GM12865 (cell line): ENCODE data around the gene MLF2.

Source experiments
- DNase-seq: peaks from one replicate; pipeline ENCODE4 v3.0.0; 2010; ENCODE audit warnings: low read depth
- H3K4me3 ChIP-seq: 2 replicates; pipeline ENCODE4 v1.5.1; 2011; ENCODE audit warnings: mild to moderate bottlenecking, low read depth, low read length, control low read depth
- CTCF ChIP-seq: IDR thresholded peaks from 2 replicates; pipeline ENCODE4 v1.5.1; 2011; ENCODE audit warnings: low read length, control low read depth, low read depth, inconsistent platforms; ENCODE audit not compliant: insufficient read depth; ENCODE audit errors: missing control alignments

MLF2 gene

GRCh38 chr12:6783828-6784227 is 30.9 kb upstream of the MLF2 start:
- TF ChIP-seq CTCF, result no peak
- DNase-seq, result no peak

GRCh38 chr12:6782850-6783566 is 30.1 kb upstream of the MLF2 start:
- TF ChIP-seq CTCF, result no peak
- no peak overlapping the region for H3K4me3 ChIP-seq
- no peak for DNase-seq

More at GRCh38 chr12:6783828-6784227, 30.9 kb upstream of the MLF2 start:
- H3K4me3 ChIP-seq, result no peak overlapping the region

- no peak for TF ChIP-seq CTCF
- no peak for DNase-seq
- no peak overlapping the region for H3K4me3 ChIP-seq
Observed at GRCh38 chr12:6782119-6782518, 29.2 kb upstream of the MLF2 start.

- H3K4me3 ChIP-seq, result no peak overlapping the region
- no peak for TF ChIP-seq CTCF
- DNase-seq, result no peak
Observed at GRCh38 chr12:6780573-6780972, 27.6 kb upstream of the MLF2 start.

GRCh38 chr12:6779708-6780432 is 26.9 kb upstream of the MLF2 start:
- H3K4me3 ChIP-seq, result no peak overlapping the region
- no peak for DNase-seq
- TF ChIP-seq CTCF, result no peak

- peak overlapping the region; percentile 51 for H3K4me3 ChIP-seq
- peak; percentile 91 for DNase-seq
- peak; percentile 85 for TF ChIP-seq CTCF
Observed at GRCh38 chr12:6778574-6779550, 25.9 kb upstream of the MLF2 start.
